H54 (cell line): ENCODE measurements around the gene MLXIPL.
"Not testable (repeated sequence)": the region's sequence is repeated elsewhere in the genome, so short reads cannot be mapped to it uniquely, and the experiment has no call there.

Experiments used
- DNase-seq: peaks from one replicate; pipeline ENCODE4 v3.0.0; 2011; ENCODE audit warnings: low spot score, mixed read lengths; ENCODE audit not compliant: insufficient read length
- FAIRE-seq: peaks from 3 replicates; lab custom pipeline; 2011; peaks lifted over from hg19 to GRCh38; lab: Jason Lieb, UNC
- POLR2A ChIP-seq: IDR thresholded peaks from 2 replicates; pipeline ENCODE4 v1.6.1; 2011; ENCODE audit warnings: low read depth, mild to moderate bottlenecking, low read length

Gene MLXIPL

GRCh38 chr7:73633323-73633722 is 9.0 kb upstream of the MLXIPL start:
- no peak for TF ChIP-seq POLR2A
- FAIRE-seq (no peak), DNase-seq (no peak)

- DNase-seq (no peak), FAIRE-seq (no peak)
- TF ChIP-seq POLR2A = no peak
Measured at GRCh38 chr7:73631558-73631957, 7.2 kb upstream of the MLXIPL start.

- TF ChIP-seq POLR2A = no peak
- FAIRE-seq = no peak
- no peak for DNase-seq
Measured at GRCh38 chr7:73628504-73628903, 4.2 kb upstream of the MLXIPL start.

GRCh38 chr7:73626814-73627213 is 2.5 kb upstream of the MLXIPL start:
- no peak for TF ChIP-seq POLR2A
- FAIRE-seq = no peak
- no peak for DNase-seq

GRCh38 chr7:73625276-73625675 is 954 bp upstream of the MLXIPL start:
- FAIRE-seq = no peak
- no peak for TF ChIP-seq POLR2A
- DNase-seq = no peak

GRCh38 chr7:73624669-73625001 is 313 bp upstream of the MLXIPL start:
- FAIRE-seq (no peak), DNase-seq (no peak)
- no peak for TF ChIP-seq POLR2A

GRCh38 chr7:73622909-73623797 is 1.2 kb downstream of the MLXIPL start:
- TF ChIP-seq POLR2A = no peak
- no peak for FAIRE-seq
- no peak for DNase-seq

GRCh38 chr7:73622527-73622908 is 1.8 kb downstream of the MLXIPL start:
- FAIRE-seq = no peak
- DNase-seq = no peak
- no peak for TF ChIP-seq POLR2A

- TF ChIP-seq POLR2A = no peak
- FAIRE-seq (no peak), DNase-seq (no peak)
Measured at GRCh38 chr7:73621168-73622063, 2.9 kb downstream of the MLXIPL start.

GRCh38 chr7:73619394-73619793 is 4.9 kb downstream of the MLXIPL start:
- DNase-seq, FAIRE-seq: not testable (repeated sequence)

- TF ChIP-seq POLR2A = no peak
- no peak for DNase-seq
- FAIRE-seq = no peak
Measured at GRCh38 chr7:73618538-73618937, 5.8 kb downstream of the MLXIPL start.

- FAIRE-seq = not testable (repeated sequence)
Measured at GRCh38 chr7:73617520-73617919, 6.8 kb downstream of the MLXIPL start.

GRCh38 chr7:73615886-73616285 is 8.4 kb downstream of the MLXIPL start:
- no peak for DNase-seq
- TF ChIP-seq POLR2A = no peak
- no peak for FAIRE-seq

More at GRCh38 chr7:73617520-73617919, 6.8 kb downstream of the MLXIPL start:
- not testable (repeated sequence) for DNase-seq

GRCh38 chr7:73614937-73615336 is 9.4 kb downstream of the MLXIPL start:
- not testable (repeated sequence) for FAIRE-seq

More at GRCh38 chr7:73614937-73615336, 9.4 kb downstream of the MLXIPL start:
- DNase-seq = not testable (repeated sequence)
